HG03095 (cell line): ENCODE data around the gene CS.
A peak's percentile ranks its signal among the peaks of the same experiment; 100 is the strongest.

Source experiments
- ATAC-seq: cut with Tn5 transposase; IDR thresholded peaks from one replicate; pipeline ENCODE4 v1.9.1; 2021; ENCODE audit warnings: moderate library complexity; ENCODE audit not compliant: unreplicated experiment

Gene CS

DNA sequence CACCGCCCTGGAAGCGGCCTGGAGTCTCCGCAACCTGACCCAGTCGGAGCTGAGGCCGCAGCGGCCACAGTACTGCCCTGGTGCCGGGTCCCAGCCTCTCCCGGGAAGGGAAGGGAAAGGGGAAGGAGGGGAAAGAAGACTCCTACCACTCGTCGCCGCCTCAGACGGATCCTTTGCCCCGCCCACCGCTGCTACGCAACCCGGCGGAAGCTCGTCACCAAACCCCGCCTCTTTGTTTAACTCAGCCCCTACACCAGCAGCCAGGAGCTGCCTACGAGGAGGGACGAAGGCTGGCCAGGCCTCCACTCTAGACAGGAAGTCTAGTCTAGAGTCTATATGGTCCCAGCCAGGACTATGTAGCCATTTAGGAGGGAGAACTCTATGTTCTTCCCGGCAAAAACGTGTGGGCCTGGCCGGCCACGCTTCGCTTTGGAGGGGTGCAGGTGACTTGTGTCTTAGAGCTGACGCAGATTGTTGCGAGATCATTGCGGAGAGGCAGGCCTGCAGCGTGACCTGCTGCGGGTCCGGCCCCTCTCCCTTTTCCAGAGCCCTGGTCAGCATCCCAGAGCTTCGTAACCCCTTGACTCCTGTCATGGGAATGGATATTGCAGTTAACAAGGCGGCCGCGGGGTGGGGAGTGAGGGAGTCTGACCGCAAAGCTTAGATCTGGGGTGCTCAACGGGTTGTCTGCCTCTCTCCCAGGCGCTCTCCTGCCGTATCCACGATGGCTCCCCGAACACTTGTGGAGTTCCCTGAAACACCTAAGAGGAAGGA lies 78.2 kb downstream of the CS start, which contains the start of gene RNF41:
RNF41 (minus strand) TSS at position 166 of the 774 bp plus-strand sequence. CDS start 7,875 bp downstream, outside the sequence.
- peak; percentile 80 for ATAC-seq
